ENCODE results near the gene ZNF678. TPM values are rescaled to one million over a fixed set of nuclear protein-coding genes. Genes with fewer than 3 reads are reported as not detected.

Gene ZNF678
- total RNA-seq, 1 donor from 2014 or later, result 63.8 TPM

GRCh38 chr1:227526524-227526923 lies 36.8 kb upstream of the ZNF678 start:
- Histone ChIP-seq H2AFZ (replicated peaks) (no peak overlapping the region), H3K9ac (no peak overlapping the region), H3K79me2 (ENCODE audit: low read depth) (no peaks in the 10 kb centered on the region), H3F3A (ENCODE audit: low read depth) (no peaks in the 10 kb centered on the region), H3K36me3 (peaks cover 2% of the 10 kb centered on the region), H3K4me2 (no peak overlapping the region), H3K4me3 (no peak overlapping the region), H3K27ac (no peak overlapping the region), H3K4me1 (no peaks in the 10 kb centered on the region), H3K9me3 (ENCODE audit: low read depth) (peaks cover 49% of the 10 kb centered on the region), H3K27me3 (no peaks in the 10 kb centered on the region), H4K20me1 (ENCODE audit: low read depth) (no peaks in the 10 kb centered on the region)
- Mint-ChIP-seq H3K27me3 (ENCODE audit: insufficient read depth, low read depth) (peaks cover 3% of the 10 kb centered on the region), H3K9me3 (peaks cover 49% of the 10 kb centered on the region), H3K4me1 (no peaks in the 10 kb centered on the region), H3K36me3 (no peaks in the 10 kb centered on the region), H3K27ac (no peak overlapping the region), H3K4me3 (no peak overlapping the region)
- TF ChIP-seq EZH2 (IDR thresholded peaks at IDR 0.05), result no peak
- TF ChIP-seq EZH2phosphoT487 (IDR thresholded peaks at IDR 0.05), result no peak
- TF ChIP-seq CTCF (IDR thresholded peaks at IDR 0.05), result no peak
- no peak for DNase-seq (ENCODE audit: low spot score)

GRCh38 chr1:227532019-227532619 lies 31.2 kb upstream of the ZNF678 start:
- H3K9me3 ChIP-seq (ENCODE audit: low read depth), result peaks cover 53% of the 10 kb centered on the region
- Mint-ChIP-seq H3K27ac (no peak overlapping the region), H3K4me3 (no peak overlapping the region), H3K9me3 (peaks cover 61% of the 10 kb centered on the region), H3K36me3 (peaks cover 4% of the 10 kb centered on the region), H3K4me1 (no peaks in the 10 kb centered on the region), H3K27me3 (ENCODE audit: insufficient read depth, low read depth) (peaks cover 3% of the 10 kb centered on the region)
- H3K4me2 ChIP-seq, result no peak overlapping the region
- no peaks in the 10 kb centered on the region for H4K20me1 ChIP-seq (ENCODE audit: low read depth)
- no peak overlapping the region for H3K4me3 ChIP-seq
- no peaks in the 10 kb centered on the region for H3K27me3 ChIP-seq
- H3K79me2 ChIP-seq (ENCODE audit: low read depth), result no peaks in the 10 kb centered on the region
- no peak overlapping the region for H3K9ac ChIP-seq
- no peak overlapping the region for H2AFZ ChIP-seq (replicated peaks)
- no peak overlapping the region for H3K27ac ChIP-seq
- peaks cover 2% of the 10 kb centered on the region for H3K36me3 ChIP-seq
- H3K4me1 ChIP-seq, result no peaks in the 10 kb centered on the region
- H3F3A ChIP-seq (ENCODE audit: low read depth), result no peaks in the 10 kb centered on the region
- no peak for TF ChIP-seq EZH2phosphoT487 (IDR thresholded peaks at IDR 0.05)
- TF ChIP-seq CTCF (IDR thresholded peaks at IDR 0.05), result no peak
- no peak for TF ChIP-seq EZH2 (IDR thresholded peaks at IDR 0.05)
- no peak for DNase-seq (ENCODE audit: low spot score)

- Mint-ChIP-seq H3K9me3 (no peaks in the 10 kb centered on the region), H3K4me3 (no peak overlapping the region), H3K27ac (no peak overlapping the region), H3K4me1 (peaks cover 3% of the 10 kb centered on the region), H3K36me3 (no peaks in the 10 kb centered on the region), H3K27me3 (ENCODE audit: insufficient read depth, low read depth) (peaks cover 2% of the 10 kb centered on the region)
- H3F3A ChIP-seq (ENCODE audit: low read depth), result peaks cover 3% of the 10 kb centered on the region
- no peak for TF ChIP-seq CTCF (IDR thresholded peaks at IDR 0.05)
- no peak for TF ChIP-seq EZH2 (IDR thresholded peaks at IDR 0.05)
- TF ChIP-seq EZH2phosphoT487 (IDR thresholded peaks at IDR 0.05), result no peak
- no peaks in the 10 kb centered on the region for H3K79me2 ChIP-seq (ENCODE audit: low read depth)
- no peak overlapping the region for H3K9ac ChIP-seq
- H2AFZ ChIP-seq (replicated peaks), result no peak overlapping the region
- no peaks in the 10 kb centered on the region for H3K4me1 ChIP-seq
- no peak overlapping the region for H3K4me2 ChIP-seq
- no peak for DNase-seq (ENCODE audit: low spot score)
- peaks cover 20% of the 10 kb centered on the region for H3K27me3 ChIP-seq
- no peaks in the 10 kb centered on the region for H3K36me3 ChIP-seq
- no peak overlapping the region for H3K27ac ChIP-seq
- H3K4me3 ChIP-seq, result no peak overlapping the region
- H3K9me3 ChIP-seq (ENCODE audit: low read depth), result no peaks in the 10 kb centered on the region
- H4K20me1 ChIP-seq (ENCODE audit: low read depth), result no peaks in the 10 kb centered on the region
Observed at GRCh38 chr1:227540170-227541098, 22.9 kb upstream of the ZNF678 start.

Data from neural progenitor cell (in vitro differentiated cells).